ENCODE measurements around the gene TOP2B.

The TOP2B gene

GRCh38 chr3:25567388-25567787, 97.3 kb downstream of the TOP2B start:
- no peak overlapping the region for H3K4me2 ChIP-seq (ENCODE audit: low read length)
- no peak overlapping the region for H3K14ac ChIP-seq (ENCODE audit: low read length)

GRCh38 chr3:25566358-25566920, 98.3 kb downstream of the TOP2B start:
- Histone ChIP-seq H2AK5ac (ENCODE audit: low read length) (no peak overlapping the region), H3K4me2 (ENCODE audit: low read length) (no peak overlapping the region), H3K36me3 (ENCODE audit: control insufficient read depth in 1 of 2, insufficient read depth in 2 of 2, low read length in 2 of 2) (peaks cover 7 to 8% of the 10 kb centered on the region in 2 experiments), H4K91ac (ENCODE audit: low read depth, low read length) (no peak overlapping the region), H3K14ac (ENCODE audit: low read length) (no peak overlapping the region), H3K27me3 (ENCODE audit: insufficient read depth, low read length) (no peaks in the 10 kb centered on the region), H2BK120ac (ENCODE audit: insufficient read depth, low read length, poor library complexity) (no peak overlapping the region), H2BK12ac (ENCODE audit: low read length) (no peak overlapping the region), H4K12ac (ENCODE audit: low read depth, low read length) (no peak overlapping the region), H4K8ac (ENCODE audit: low read depth, low read length) (no peak overlapping the region), H3K4me1 (ENCODE audit: control insufficient read depth in 1 of 2, insufficient read depth in 2 of 2, low read length in 2 of 2) (no peaks in the 10 kb centered on the region), H3K27ac (ENCODE audit: low read depth, low read length) (no peak overlapping the region), H3K23ac (ENCODE audit: low read length) (no peak overlapping the region), H3K79me2 (ENCODE audit: control insufficient read depth, insufficient read depth, low read length, poor library complexity) (no peaks in the 10 kb centered on the region), H3K4me3 (ENCODE audit: low read depth, low read length) (no peak overlapping the region), H3K4ac (ENCODE audit: low read depth, low read length) (no peak overlapping the region), H3K9ac (ENCODE audit: low read length) (no peak overlapping the region), H2BK5ac (ENCODE audit: low read depth, low read length, poor library complexity) (no peak overlapping the region), H2AFZ (ENCODE audit: insufficient read depth, low read length, poor library complexity) (no peak overlapping the region), H3K79me1 (ENCODE audit: low read length) (no peaks in the 10 kb centered on the region), H3K18ac (ENCODE audit: low read length) (no peak overlapping the region), H3K9me3 (ENCODE audit: insufficient read depth, low read depth, low read length) (no peaks in the 10 kb centered on the region)
- WGBS (ENCODE audit: extremely low coverage, insufficient coverage, insufficient read length) = no CpG with 5 or more reads among the region's 5 CpGs
- DNase-seq = no peak

More at GRCh38 chr3:25567388-25567787, 97.3 kb downstream of the TOP2B start:
- H4K91ac ChIP-seq (ENCODE audit: low read depth, low read length) = no peak overlapping the region
- H2BK120ac ChIP-seq (ENCODE audit: insufficient read depth, low read length, poor library complexity) = no peak overlapping the region
- H3K9me3 ChIP-seq (ENCODE audit: insufficient read depth, low read depth, low read length) = no peaks in the 10 kb centered on the region
- H3K4ac ChIP-seq (ENCODE audit: low read depth, low read length) = no peak overlapping the region
- peaks cover 7 to 9% of the 10 kb centered on the region in 2 experiments for H3K36me3 ChIP-seq (ENCODE audit: control insufficient read depth in 1 of 2, insufficient read depth in 2 of 2, low read length in 2 of 2)
- no peak overlapping the region for H2AK5ac ChIP-seq (ENCODE audit: low read length)
- no peaks in the 10 kb centered on the region for H3K27me3 ChIP-seq (ENCODE audit: insufficient read depth, low read length)
- no peak overlapping the region for H3K4me3 ChIP-seq (ENCODE audit: low read depth, low read length)
- no CpG with 5 or more reads among the region's 10 CpGs for WGBS (ENCODE audit: extremely low coverage, insufficient coverage, insufficient read length)
- no peak overlapping the region for H2AFZ ChIP-seq (ENCODE audit: insufficient read depth, low read length, poor library complexity)
- no peak overlapping the region for H3K27ac ChIP-seq (ENCODE audit: low read depth, low read length)
- no peaks in the 10 kb centered on the region for H3K79me1 ChIP-seq (ENCODE audit: low read length)
- H3K18ac ChIP-seq (ENCODE audit: low read length) = no peak overlapping the region
- H3K79me2 ChIP-seq (ENCODE audit: control insufficient read depth, insufficient read depth, low read length, poor library complexity) = no peaks in the 10 kb centered on the region
- no peak overlapping the region for H2BK12ac ChIP-seq (ENCODE audit: low read length)
- DNase-seq = no peak
- H4K12ac ChIP-seq (ENCODE audit: low read depth, low read length) = no peak overlapping the region
- H3K23ac ChIP-seq (ENCODE audit: low read length) = no peak overlapping the region
- no peak overlapping the region for H3K9ac ChIP-seq (ENCODE audit: low read length)
- no peak overlapping the region for H4K8ac ChIP-seq (ENCODE audit: low read depth, low read length)
- no peak overlapping the region for H2BK5ac ChIP-seq (ENCODE audit: low read depth, low read length, poor library complexity)
- H3K4me1 ChIP-seq (ENCODE audit: control insufficient read depth in 1 of 2, insufficient read depth in 2 of 2, low read length in 2 of 2) = no peaks in the 10 kb centered on the region

GRCh38 chr3:25565807-25566206, 98.9 kb downstream of the TOP2B start:
- no peak overlapping the region for H2AFZ ChIP-seq (ENCODE audit: insufficient read depth, low read length, poor library complexity)
- H3K23ac ChIP-seq (ENCODE audit: low read length) = no peak overlapping the region
- no peaks in the 10 kb centered on the region for H3K27me3 ChIP-seq (ENCODE audit: insufficient read depth, low read length)
- H4K8ac ChIP-seq (ENCODE audit: low read depth, low read length) = no peak overlapping the region
- no peak for DNase-seq
- H2BK5ac ChIP-seq (ENCODE audit: low read depth, low read length, poor library complexity) = no peak overlapping the region
- H3K9ac ChIP-seq (ENCODE audit: low read length) = no peak overlapping the region
- no peak overlapping the region for H2BK12ac ChIP-seq (ENCODE audit: low read length)
- no peaks in the 10 kb centered on the region for H3K4me1 ChIP-seq (ENCODE audit: control insufficient read depth in 1 of 2, insufficient read depth in 2 of 2, low read length in 2 of 2)
- no peak overlapping the region for H3K14ac ChIP-seq (ENCODE audit: low read length)
- H3K9me3 ChIP-seq (ENCODE audit: insufficient read depth, low read depth, low read length) = no peaks in the 10 kb centered on the region
- no peak overlapping the region for H3K27ac ChIP-seq (ENCODE audit: low read depth, low read length)
- H3K36me3 ChIP-seq (ENCODE audit: control insufficient read depth in 1 of 2, insufficient read depth in 2 of 2, low read length in 2 of 2) = peaks cover under 1 to 3% of the 10 kb centered on the region in 2 experiments
- no peak overlapping the region for H4K91ac ChIP-seq (ENCODE audit: low read depth, low read length)
- H3K79me2 ChIP-seq (ENCODE audit: control insufficient read depth, insufficient read depth, low read length, poor library complexity) = no peaks in the 10 kb centered on the region
- no CpG with 5 or more reads among the region's 7 CpGs for whole genome bisulfite sequencing (ENCODE audit: extremely low coverage, insufficient coverage, insufficient read length)
- no peak overlapping the region for H4K12ac ChIP-seq (ENCODE audit: low read depth, low read length)
- no peak overlapping the region for H2BK120ac ChIP-seq (ENCODE audit: insufficient read depth, low read length, poor library complexity)
- no peak overlapping the region for H3K18ac ChIP-seq (ENCODE audit: low read length)
- no peak overlapping the region for H2AK5ac ChIP-seq (ENCODE audit: low read length)
- no peaks in the 10 kb centered on the region for H3K79me1 ChIP-seq (ENCODE audit: low read length)
- no peak overlapping the region for H3K4me3 ChIP-seq (ENCODE audit: low read depth, low read length)
- no peak overlapping the region for H3K4me2 ChIP-seq (ENCODE audit: low read length)
- H3K4ac ChIP-seq (ENCODE audit: low read depth, low read length) = no peak overlapping the region

- Histone ChIP-seq H3K23ac (ENCODE audit: low read length) (no peak overlapping the region), H3K27ac (ENCODE audit: low read depth, low read length) (no peak overlapping the region), H3K79me2 (ENCODE audit: control insufficient read depth, insufficient read depth, low read length, poor library complexity) (no peaks in the 10 kb centered on the region), H3K9ac (ENCODE audit: low read length) (no peak overlapping the region), H3K18ac (ENCODE audit: low read length) (no peak overlapping the region), H2BK120ac (ENCODE audit: insufficient read depth, low read length, poor library complexity) (no peak overlapping the region), H2AFZ (ENCODE audit: insufficient read depth, low read length, poor library complexity) (no peak overlapping the region), H3K79me1 (ENCODE audit: low read length) (no peaks in the 10 kb centered on the region), H3K9me3 (ENCODE audit: insufficient read depth, low read depth, low read length) (no peaks in the 10 kb centered on the region), H3K27me3 (ENCODE audit: insufficient read depth, low read length) (no peaks in the 10 kb centered on the region), H3K36me3 (ENCODE audit: control insufficient read depth in 1 of 2, insufficient read depth in 2 of 2, low read length in 2 of 2) (no peaks in the 10 kb centered on the region), H2BK5ac (ENCODE audit: low read depth, low read length, poor library complexity) (no peak overlapping the region), H2AK5ac (ENCODE audit: low read length) (no peak overlapping the region), H4K91ac (ENCODE audit: low read depth, low read length) (no peak overlapping the region), H3K4me1 (ENCODE audit: control insufficient read depth in 1 of 2, insufficient read depth in 2 of 2, low read length in 2 of 2) (no peaks in the 10 kb centered on the region), H3K4me3 (ENCODE audit: low read depth, low read length) (no peak overlapping the region), H4K8ac (ENCODE audit: low read depth, low read length) (no peak overlapping the region), H4K12ac (ENCODE audit: low read depth, low read length) (no peak overlapping the region), H3K14ac (ENCODE audit: low read length) (no peak overlapping the region), H3K4ac (ENCODE audit: low read depth, low read length) (no peak overlapping the region), H2BK12ac (ENCODE audit: low read length) (no peak overlapping the region), H3K4me2 (ENCODE audit: low read length) (no peak overlapping the region)
- WGBS (ENCODE audit: extremely low coverage, insufficient coverage, insufficient read length) = no CpG with 5 or more reads among the region's 4 CpGs
- DNase-seq = no peak
Observed at GRCh38 chr3:25564075-25564474, 100.6 kb downstream of the TOP2B start.

Measured in trophoblast cell (in vitro differentiated cells and primary cell).